PC-3 (cell line): ENCODE data around the gene DLG2.

Source experiments
- CTCF ChIP-seq: fragments of 300-600 bp; sonication (generic); conservative IDR thresholded peaks from 2 replicates; pipeline ENCODE4 v1.5.1; 2017; ENCODE audit warnings: antibody characterized with exemption, low read depth, mild to moderate bottlenecking, low read length
- EZH2 ChIP-seq: fragments of 300-600 bp; sonication (generic); IDR thresholded peaks from one replicate; pipeline ENCODE4 v1.6.1; 2017; ENCODE audit warnings: antibody characterized with exemption, mild to moderate bottlenecking, low read length; ENCODE audit not compliant: unreplicated experiment
- EZH2phosphoT487 ChIP-seq: fragments of 300-600 bp; sonication (generic); IDR thresholded peaks from 2 replicates; pipeline ENCODE4 v1.6.1; 2018; ENCODE audit warnings: mild to moderate bottlenecking, antibody characterized with exemption, low read length, borderline replicate concordance

DNA sequence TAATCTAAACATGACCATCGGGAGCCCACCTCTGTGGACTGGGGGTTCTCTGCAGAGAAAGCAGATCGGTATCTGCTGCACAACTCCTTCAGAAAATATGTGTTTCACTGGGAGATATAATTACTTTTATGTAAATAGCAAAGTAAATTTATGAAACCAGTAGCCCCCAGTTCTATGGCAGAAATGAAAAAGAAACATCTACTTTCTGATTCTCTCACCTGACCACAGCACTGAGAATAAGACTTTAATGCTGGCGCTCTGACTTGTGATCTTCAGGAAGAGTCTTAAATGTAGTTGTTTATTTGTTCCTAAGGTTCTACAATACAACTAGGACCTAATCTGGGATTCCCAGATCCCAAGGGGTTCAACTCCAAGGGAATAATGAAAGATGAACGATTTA lies 518.0 kb downstream of the DLG2 start:
- no peak for TF ChIP-seq CTCF
- no peak for TF ChIP-seq EZH2
- TF ChIP-seq EZH2phosphoT487: no peak
